ENCODE results near the gene HEATR5A. TPM values are rescaled to one million over a fixed set of nuclear protein-coding genes. Genes with fewer than 3 reads are reported as not detected.

HEATR5A gene
- total and polyA plus RNA-seq, 2 of the 13 experiments (the other 11 are each of a cell fraction or from before 2014, with no cell fraction given) = 36.4 to 105 TPM

GRCh38 chr14:31261859-31262731 lies 158.3 kb downstream of the HEATR5A start (continued):
- no peak; the same call in 1 of the 2 replicates for TF ChIP-seq ZKSCAN1 (IDR thresholded peaks at IDR 0.05; ENCODE audit: low read length)
- TF ChIP-seq ZNF639 (CRISPR knock-in tag; conservative IDR thresholded peaks at IDR 0.05) = peak; percentile 76
- TF ChIP-seq, protein P1, sequence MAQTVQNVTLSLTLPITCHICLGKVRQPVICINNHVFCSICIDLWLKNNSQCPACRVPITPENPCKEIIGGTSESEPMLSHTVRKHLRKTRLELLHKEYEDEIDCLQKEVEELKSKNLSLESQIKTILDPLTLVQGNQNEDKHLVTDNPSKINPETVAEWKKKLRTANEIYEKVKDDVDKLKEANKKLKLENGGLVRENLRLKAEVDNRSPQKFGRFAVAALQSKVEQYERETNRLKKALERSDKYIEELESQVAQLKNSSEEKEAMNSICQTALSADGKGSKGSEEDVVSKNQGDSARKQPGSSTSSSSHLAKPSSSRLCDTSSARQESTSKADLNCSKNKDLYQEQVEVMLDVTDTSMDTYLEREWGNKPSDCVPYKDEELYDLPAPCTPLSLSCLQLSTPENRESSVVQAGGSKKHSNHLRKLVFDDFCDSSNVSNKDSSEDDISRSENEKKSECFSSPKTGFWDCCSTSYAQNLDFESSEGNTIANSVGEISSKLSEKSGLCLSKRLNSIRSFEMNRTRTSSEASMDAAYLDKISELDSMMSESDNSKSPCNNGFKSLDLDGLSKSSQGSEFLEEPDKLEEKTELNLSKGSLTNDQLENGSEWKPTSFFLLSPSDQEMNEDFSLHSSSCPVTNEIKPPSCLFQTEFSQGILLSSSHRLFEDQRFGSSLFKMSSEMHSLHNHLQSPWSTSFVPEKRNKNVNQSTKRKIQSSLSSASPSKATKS (CRISPR knock-in tag; IDR thresholded peaks at IDR 0.05) = no peak
- TF ChIP-seq LBX2 (CRISPR knock-in tag; IDR thresholded peaks at IDR 0.05; ENCODE audit: borderline replicate concordance) = no peak
- no peak for TF ChIP-seq MLLT10 (CRISPR knock-in tag; IDR thresholded peaks at IDR 0.05)
- peak; percentile 14 for TF ChIP-seq ZNF407 (CRISPR knock-in tag; IDR thresholded peaks at IDR 0.05; ENCODE audit: not compliant biosample characterization)
- no peak for TF ChIP-seq ZEB1 (IDR thresholded peaks at IDR 0.05; ENCODE audit: insufficient replicate concordance, low read depth)
- no peak for TF ChIP-seq SAFB2 (CRISPR knock-in tag; IDR thresholded peaks at IDR 0.05; ENCODE audit: borderline replicate concordance, low read depth)
- TF ChIP-seq ZFP37 (CRISPR knock-in tag; IDR thresholded peaks at IDR 0.05; ENCODE audit: borderline replicate concordance) = no peak; the same call in 1 of the 2 replicates
- TF ChIP-seq SMAD9 (CRISPR knock-in tag; IDR thresholded peaks at IDR 0.05) = no peak; the same call in 1 of the 2 replicates
- no peak for TF ChIP-seq ATF1 (CRISPR knock-in tag; IDR thresholded peaks at IDR 0.05)
- TF ChIP-seq, protein P2, sequence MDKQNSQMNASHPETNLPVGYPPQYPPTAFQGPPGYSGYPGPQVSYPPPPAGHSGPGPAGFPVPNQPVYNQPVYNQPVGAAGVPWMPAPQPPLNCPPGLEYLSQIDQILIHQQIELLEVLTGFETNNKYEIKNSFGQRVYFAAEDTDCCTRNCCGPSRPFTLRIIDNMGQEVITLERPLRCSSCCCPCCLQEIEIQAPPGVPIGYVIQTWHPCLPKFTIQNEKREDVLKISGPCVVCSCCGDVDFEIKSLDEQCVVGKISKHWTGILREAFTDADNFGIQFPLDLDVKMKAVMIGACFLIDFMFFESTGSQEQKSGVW (CRISPR knock-in tag; IDR thresholded peaks at IDR 0.05; ENCODE audit: borderline replicate concordance) = no peak
- TF ChIP-seq, protein P3, sequence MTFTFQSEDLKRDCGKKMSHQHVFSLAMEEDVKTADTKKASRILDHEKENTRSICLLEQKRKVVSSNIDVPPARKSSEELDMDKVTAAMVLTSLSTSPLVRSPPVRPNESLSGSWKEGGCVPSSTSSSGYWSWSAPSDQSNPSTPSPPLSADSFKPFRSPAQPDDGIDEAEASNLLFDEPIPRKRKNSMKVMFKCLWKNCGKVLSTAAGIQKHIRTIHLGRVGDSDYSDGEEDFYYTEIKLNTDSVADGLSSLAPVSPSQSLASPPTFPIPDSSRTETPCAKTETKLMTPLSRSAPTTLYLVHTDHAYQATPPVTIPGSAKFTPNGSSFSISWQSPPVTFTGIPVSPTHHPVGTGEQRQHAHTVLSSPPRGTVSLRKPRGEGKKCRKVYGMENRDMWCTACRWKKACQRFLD (CRISPR knock-in tag; IDR thresholded peaks at IDR 0.05; ENCODE audit: borderline replicate concordance) = no peak
